ENCODE results near the gene IL34. TPM values are rescaled to one million over a fixed set of nuclear protein-coding genes. Genes with fewer than 3 reads are reported as not detected.

The IL34 gene
- total RNA-seq, 4 donors from 2014 or later: 96.9 to 158 (median 129) TPM

DNA sequence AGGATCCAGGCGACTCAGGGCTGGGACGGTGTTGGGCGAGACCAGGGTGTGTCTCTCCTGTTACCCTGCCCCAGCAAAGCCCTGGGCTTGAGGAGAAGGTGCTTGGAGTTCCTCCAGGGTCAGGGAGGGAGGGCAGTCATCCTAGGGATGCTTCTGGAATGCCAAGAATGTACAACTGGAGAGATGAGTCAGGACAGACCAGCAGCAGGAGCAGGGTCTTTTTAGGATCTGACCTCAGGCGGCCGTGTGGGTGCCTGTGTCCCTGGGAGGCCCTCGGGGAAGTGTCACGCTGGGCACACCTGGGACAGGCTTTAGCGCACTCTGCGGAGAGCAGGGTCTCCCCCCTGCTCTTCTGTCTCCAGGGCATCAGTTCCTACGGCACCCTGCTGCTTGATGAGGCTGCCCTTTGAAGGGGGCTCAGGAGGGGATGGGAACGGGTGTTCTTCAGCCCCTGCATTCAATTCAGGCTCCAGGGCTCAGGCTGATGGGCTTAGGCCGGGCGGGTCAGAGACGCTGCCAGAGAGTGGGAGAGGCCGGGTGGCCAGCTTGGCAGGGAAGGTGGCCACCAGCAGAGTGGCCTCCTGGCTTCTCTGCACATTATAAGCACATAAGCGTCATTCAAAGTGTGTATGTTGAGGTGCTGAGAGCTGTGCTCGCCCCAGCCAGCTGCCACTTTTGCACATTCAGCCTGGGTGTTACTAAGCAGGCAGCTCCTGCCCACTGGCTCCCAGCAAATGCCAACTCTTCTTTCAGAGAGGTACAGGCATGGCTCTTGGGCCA, 47.9 kb downstream of the IL34 start:
- 49 to 57% methylated on average over 16 to 17 of the region's 17 CpGs for WGBS, 2 donors
- TF ChIP-seq POLR2A (IDR thresholded peaks at IDR 0.05) (no peak), CTCF (IDR thresholded peaks at IDR 0.05) (no peak)
- DNase-seq (ENCODE audit: low spot score in 2 of 2): no peak
- H3K4me3 ChIP-seq (ENCODE audit: low read depth, poor library complexity, severe bottlenecking): no peak overlapping the region
- intact Hi-C loops (cut with DNase I; ENCODE audit: low total_unique reads): no loop called here

- intact Hi-C loops (cut with DNase I; ENCODE audit: low total_unique reads): no loop called here
- no peak overlapping the region for H3K4me3 ChIP-seq (ENCODE audit: low read depth, poor library complexity, severe bottlenecking)
- no peak for DNase-seq (ENCODE audit: low spot score in 2 of 2)
- 63 to 100% methylated on average over 1 to 4 of the region's 4 CpGs for WGBS, 2 donors
- TF ChIP-seq POLR2A (IDR thresholded peaks at IDR 0.05): no peak
- no peak for TF ChIP-seq CTCF (IDR thresholded peaks at IDR 0.05)
These were observed 48.5 kb downstream of the IL34 start for GRCh38 chr16:70694868-70695218.

- no peak overlapping the region for H3K4me3 ChIP-seq (ENCODE audit: low read depth, poor library complexity, severe bottlenecking)
- intact Hi-C loops (cut with DNase I; ENCODE audit: low total_unique reads): no loop called here
- no peak for DNase-seq (ENCODE audit: low spot score in 2 of 2)
- WGBS, 2 donors: 51 to 54% methylated on average over 10 to 11 of the region's 14 CpGs
- no peak for TF ChIP-seq CTCF (IDR thresholded peaks at IDR 0.05)
- no peak for TF ChIP-seq POLR2A (IDR thresholded peaks at IDR 0.05)
These were observed 49.1 kb downstream of the IL34 start for GRCh38 chr16:70695331-70696070.

DNA sequence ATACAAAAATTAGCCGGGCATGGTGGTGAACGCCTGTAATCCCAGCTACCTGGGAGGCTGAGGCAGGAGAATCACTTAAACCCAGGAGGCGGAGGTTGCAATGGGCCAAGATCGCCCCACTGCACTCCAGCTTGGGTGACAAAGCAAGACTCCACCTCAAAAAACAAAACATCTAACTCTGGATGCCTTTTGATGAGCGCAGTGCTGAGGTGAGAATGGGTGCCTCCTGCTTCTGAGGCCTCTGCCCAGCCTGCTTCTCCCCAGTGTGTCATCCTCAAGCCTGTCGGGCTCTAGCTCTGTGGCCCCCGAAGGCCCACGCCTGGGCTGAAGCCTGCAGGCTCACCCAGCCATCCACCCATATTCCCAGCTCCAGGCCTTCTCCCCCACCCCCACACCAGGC, 50.0 kb downstream of the IL34 start:
- intact Hi-C loops (cut with DNase I; ENCODE audit: low total_unique reads): no loop called here
- WGBS, 2 donors: 88 to 91% methylated on average over 8 of the region's 8 CpGs

GRCh38 chr16:70696952-70697593, 50.7 kb downstream of the IL34 start:
- DNase-seq (ENCODE audit: low spot score in 2 of 2): no peak
- H3K4me3 ChIP-seq (ENCODE audit: low read depth, poor library complexity, severe bottlenecking): no peak overlapping the region
- intact Hi-C loops (cut with DNase I; ENCODE audit: low total_unique reads): no loop called here
- 30 to 36% methylated on average over 15 to 19 of the region's 19 CpGs for WGBS, 2 donors
- no peak for TF ChIP-seq POLR2A (IDR thresholded peaks at IDR 0.05)
- no peak for TF ChIP-seq CTCF (IDR thresholded peaks at IDR 0.05)

More for the DNA sequence above, 50.0 kb downstream of the IL34 start:
- no peak for DNase-seq (ENCODE audit: low spot score in 2 of 2)
- no peak overlapping the region for H3K4me3 ChIP-seq (ENCODE audit: low read depth, poor library complexity, severe bottlenecking)
- no peak for TF ChIP-seq CTCF (IDR thresholded peaks at IDR 0.05)
